HepG2 (cell line): ENCODE results near the gene RNF38. TPM values are rescaled to one million over a fixed set of nuclear protein-coding genes. Genes with fewer than 3 reads are reported as not detected.

Source experiments
- ELF3 ChIP-seq: IDR thresholded peaks from 2 replicates; pipeline ENCODE4 v1.6.1; 2016; ENCODE audit warnings: missing genetic modification reagents, missing compliant biosample characterization
- FOXA1 ChIP-seq, 2 experiments: fragments of 450-650 bp in 1 of 2; sonication (generic) in 1 of 2; formaldehyde crosslinking in 1 of 2; IDR thresholded peaks; 2 replicates each; pipeline versions ENCODE4 v1.4.0 to v1.6.1; 2016 to 2020; ENCODE audit warnings: missing genetic modification reagents in 1 of 2
- FOXO1 ChIP-seq: sonication (generic); formaldehyde crosslinking; IDR thresholded peaks from 2 replicates; pipeline ENCODE4 v1.4.0; 2020; ENCODE audit warnings: missing genetic modification reagents
- GATAD1 ChIP-seq: IDR thresholded peaks from 2 replicates; pipeline ENCODE4 v1.6.1; 2016; ENCODE audit warnings: missing genetic modification reagents, missing compliant biosample characterization
- MTF2 ChIP-seq: sonication (generic); formaldehyde crosslinking; IDR thresholded peaks from 2 replicates; pipeline ENCODE4 v1.5.0; 2020; ENCODE audit warnings: missing genetic modification reagents, borderline replicate concordance
- NCOA1 ChIP-seq: sonication (generic); formaldehyde crosslinking; IDR thresholded peaks from 2 replicates; pipeline ENCODE4 v1.9.0; 2021; ENCODE audit warnings: missing genetic modification reagents
- SAFB2 ChIP-seq: sonication (generic); formaldehyde crosslinking; IDR thresholded peaks from 2 replicates; pipeline ENCODE4 v1.5.1; 2020; ENCODE audit warnings: missing genetic modification reagents, low read depth, mild to moderate bottlenecking, borderline replicate concordance
- TEAD3 ChIP-seq: optimal IDR thresholded peaks from 2 replicates; pipeline ENCODE3; 2016; ENCODE audit warnings: borderline replicate concordance
- ZNF143 ChIP-seq: sonication (generic); formaldehyde crosslinking; IDR thresholded peaks from 2 replicates; pipeline ENCODE4 v1.4.0; 2020; ENCODE audit warnings: missing genetic modification reagents
- ZNF672 ChIP-seq: sonication (generic); formaldehyde crosslinking; IDR thresholded peaks from 2 replicates; pipeline ENCODE4 v1.8.1; 2022; ENCODE audit warnings: missing genetic modification reagents
- ZNF709 ChIP-seq: sonication (generic); formaldehyde crosslinking; IDR thresholded peaks from 2 replicates; pipeline ENCODE4 v1.5.0; 2020; ENCODE audit warnings: mild to moderate bottlenecking, missing genetic modification reagents
- ZNF766 ChIP-seq: sonication (generic); formaldehyde crosslinking; IDR thresholded peaks from 2 replicates; pipeline ENCODE4 v1.5.0; 2020; ENCODE audit warnings: missing genetic modification reagents, borderline replicate concordance
- ZNF83 ChIP-seq: sonication (generic); formaldehyde crosslinking; IDR thresholded peaks from 2 replicates; pipeline ENCODE4 v1.4.0; 2020; ENCODE audit warnings: missing genetic modification reagents, mild to moderate bottlenecking, borderline replicate concordance
- ZSCAN9 ChIP-seq: IDR thresholded peaks from 2 replicates; pipeline ENCODE4 v1.6.1; 2016; ENCODE audit warnings: borderline replicate concordance
- polyA plus RNA-seq, 8 experiments: library from polyadenylated mRNA; depleted of rRNA in 3 of 8; stranded (reverse) in 7 of 8; unstranded in 1 of 8; fragments of >200 nt; fragmentation: Illumina TruSeq in 4 of 8; extraction: Trizol in 4 of 8; gene quantifications; 2 replicates each; pipeline versions ENCODE4 v1.2.1 to v1.2.3, GENCODE V29; 2011 to 2016; ENCODE audit warnings: low read depth in 4 of 8, missing spikeins in 1 of 8, mixed read lengths in 1 of 8; ENCODE audit not compliant: insufficient read depth in 1 of 8
- total RNA-seq, 5 experiments: library from RNA; depleted of rRNA; stranded (reverse); fragments of >200 nt; fragmentation: Illumina TruSeq; extraction: Trizol; gene quantifications; 2 replicates each; pipeline ENCODE4 v1.2.3, GENCODE V29; 2016; ENCODE audit warnings: low read depth in 1 of 5
- TF ChIP-seq, protein P1 (sequence below): sonication (generic); formaldehyde crosslinking; IDR thresholded peaks from 2 replicates; pipeline ENCODE4 v1.4.0; 2020; ENCODE audit warnings: missing genetic modification reagents
- TF ChIP-seq, protein P2 (sequence below): sonication (generic); formaldehyde crosslinking; conservative IDR thresholded peaks from 2 replicates; pipeline ENCODE4 v1.4.0; 2020; ENCODE audit warnings: missing genetic modification reagents
- TF ChIP-seq, protein P3 (sequence below): sonication (generic); formaldehyde crosslinking; IDR thresholded peaks from 2 replicates; pipeline ENCODE4 v1.9.0; 2021; ENCODE audit warnings: missing genetic modification reagents, mild to moderate bottlenecking, borderline replicate concordance
- TF ChIP-seq, protein P4 (sequence below): sonication (generic); formaldehyde crosslinking; IDR thresholded peaks from 2 replicates; pipeline ENCODE4 v1.4.0; 2020; ENCODE audit warnings: missing genetic modification reagents
- TF ChIP-seq, protein P5 (sequence below): sonication (generic); formaldehyde crosslinking; IDR thresholded peaks from 2 replicates; pipeline ENCODE4 v1.5.1; 2020; ENCODE audit warnings: mild to moderate bottlenecking, missing genetic modification reagents, moderate library complexity
- TF ChIP-seq, protein P6 (sequence below): sonication (generic); formaldehyde crosslinking; IDR thresholded peaks from 2 replicates; pipeline ENCODE4 v1.4.0; 2020; ENCODE audit warnings: mild to moderate bottlenecking, missing genetic modification reagents

RNF38 gene
- total and polyA plus RNA-seq, 2 of the 13 experiments (the other 11 are each of a cell fraction or from before 2014, with no cell fraction given) = 9.1 to 32.1 TPM

DNA sequence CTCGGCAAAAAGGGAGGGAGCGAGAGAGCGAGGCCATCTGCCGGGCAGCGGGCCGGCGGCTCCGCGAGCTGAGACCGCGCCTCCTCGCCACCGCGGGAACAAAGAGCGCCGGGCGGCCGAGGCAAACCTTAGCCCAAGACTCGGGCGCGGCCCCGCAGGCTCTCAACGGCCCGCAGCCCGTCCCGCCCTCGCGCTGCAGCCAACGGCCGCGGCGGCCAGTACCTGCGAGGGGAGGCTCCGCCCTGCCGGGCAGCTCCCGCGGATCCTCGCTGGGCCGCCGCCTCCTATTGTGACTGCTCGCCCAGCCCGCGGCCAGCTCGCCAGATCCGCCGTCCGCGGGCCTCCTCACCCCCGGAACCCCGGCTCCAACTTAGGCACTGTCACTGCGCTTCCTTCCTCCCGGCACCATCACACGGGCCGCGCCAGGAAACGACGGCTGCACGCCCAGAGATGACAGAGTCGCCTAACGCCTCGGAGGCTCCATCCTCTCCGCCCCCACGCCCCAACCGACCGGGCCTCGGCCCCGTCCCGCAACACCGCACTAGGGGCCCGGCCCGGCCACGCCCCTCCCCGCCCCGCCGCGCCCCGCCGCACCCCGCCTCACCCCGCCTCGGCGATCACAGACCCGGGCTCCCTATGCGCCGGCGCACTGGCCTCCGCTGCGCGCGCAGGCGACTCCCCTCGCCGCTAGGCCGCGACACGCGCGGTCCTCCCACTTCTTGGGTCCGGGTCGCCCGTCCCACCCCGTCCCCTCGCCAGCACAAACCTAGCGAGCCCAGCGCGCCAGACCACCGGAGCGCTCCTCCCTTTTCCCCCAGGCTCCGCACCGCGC, 479 bp upstream of the RNF38 start (continued):
- TF ChIP-seq, protein P1, sequence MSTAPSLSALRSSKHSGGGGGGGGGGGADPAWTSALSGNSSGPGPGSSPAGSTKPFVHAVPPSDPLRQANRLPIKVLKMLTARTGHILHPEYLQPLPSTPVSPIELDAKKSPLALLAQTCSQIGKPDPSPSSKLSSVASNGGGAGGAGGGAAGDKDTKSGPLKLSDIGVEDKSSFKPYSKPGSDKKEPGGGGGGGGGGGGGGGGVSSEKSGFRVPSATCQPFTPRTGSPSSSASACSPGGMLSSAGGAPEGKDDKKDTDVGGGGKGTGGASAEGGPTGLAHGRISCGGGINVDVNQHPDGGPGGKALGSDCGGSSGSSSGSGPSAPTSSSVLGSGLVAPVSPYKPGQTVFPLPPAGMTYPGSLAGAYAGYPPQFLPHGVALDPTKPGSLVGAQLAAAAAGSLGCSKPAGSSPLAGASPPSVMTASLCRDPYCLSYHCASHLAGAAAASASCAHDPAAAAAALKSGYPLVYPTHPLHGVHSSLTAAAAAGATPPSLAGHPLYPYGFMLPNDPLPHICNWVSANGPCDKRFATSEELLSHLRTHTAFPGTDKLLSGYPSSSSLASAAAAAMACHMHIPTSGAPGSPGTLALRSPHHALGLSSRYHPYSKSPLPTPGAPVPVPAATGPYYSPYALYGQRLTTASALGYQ (CRISPR knock-in tag) = peak; percentile 54; the same call in 1 of the 2 replicates
- TF ChIP-seq, protein P2, sequence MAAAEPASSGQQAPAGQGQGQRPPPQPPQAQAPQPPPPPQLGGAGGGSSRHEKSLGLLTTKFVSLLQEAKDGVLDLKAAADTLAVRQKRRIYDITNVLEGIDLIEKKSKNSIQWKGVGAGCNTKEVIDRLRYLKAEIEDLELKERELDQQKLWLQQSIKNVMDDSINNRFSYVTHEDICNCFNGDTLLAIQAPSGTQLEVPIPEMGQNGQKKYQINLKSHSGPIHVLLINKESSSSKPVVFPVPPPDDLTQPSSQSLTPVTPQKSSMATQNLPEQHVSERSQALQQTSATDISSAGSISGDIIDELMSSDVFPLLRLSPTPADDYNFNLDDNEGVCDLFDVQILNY (CRISPR knock-in tag) = peak; percentile 23; the same call in 1 of the 2 replicates
- TF ChIP-seq GATAD1 (peak; percentile 81), FOXO1 (peak; percentile 16; the same call in 1 of the 2 replicates), ZNF766 (peak; percentile 70; the same call in 1 of the 2 replicates), ZNF672 (no peak), TEAD3 (CRISPR knock-in tag) (peak; percentile 83), SAFB2 (CRISPR knock-in tag) (0 out of 2 replicates have a peak, but pooled peaks have one; percentile 16), FOXA1 (IDR thresholded peaks at IDR 0.05) (no peak), FOXA1 (CRISPR knock-in tag; IDR thresholded peaks at IDR 0.05) (no peak), ZNF83 (CRISPR knock-in tag) (0 out of 2 replicates have a peak, but pooled peaks have one; percentile 31), NCOA1 (CRISPR knock-in tag) (no peak), ELF3 (CRISPR knock-in tag) (peak; percentile 8; the same call in 1 of the 2 replicates), ZNF143 (CRISPR knock-in tag) (peak; percentile 16; the same call in 1 of the 2 replicates), ZNF709 (CRISPR knock-in tag) (peak; percentile 54; the same call in 1 of the 2 replicates), ZSCAN9 (CRISPR knock-in tag) (no peak; the same call in 1 of the 2 replicates), MTF2 (CRISPR knock-in tag) (0 out of 2 replicates have a peak, but pooled peaks have one; percentile 11)
- TF ChIP-seq, protein P3, sequence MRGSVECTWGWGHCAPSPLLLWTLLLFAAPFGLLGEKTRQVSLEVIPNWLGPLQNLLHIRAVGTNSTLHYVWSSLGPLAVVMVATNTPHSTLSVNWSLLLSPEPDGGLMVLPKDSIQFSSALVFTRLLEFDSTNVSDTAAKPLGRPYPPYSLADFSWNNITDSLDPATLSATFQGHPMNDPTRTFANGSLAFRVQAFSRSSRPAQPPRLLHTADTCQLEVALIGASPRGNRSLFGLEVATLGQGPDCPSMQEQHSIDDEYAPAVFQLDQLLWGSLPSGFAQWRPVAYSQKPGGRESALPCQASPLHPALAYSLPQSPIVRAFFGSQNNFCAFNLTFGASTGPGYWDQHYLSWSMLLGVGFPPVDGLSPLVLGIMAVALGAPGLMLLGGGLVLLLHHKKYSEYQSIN (CRISPR knock-in tag) = peak; percentile 63; the same call in 1 of the 2 replicates
- TF ChIP-seq, protein P4, sequence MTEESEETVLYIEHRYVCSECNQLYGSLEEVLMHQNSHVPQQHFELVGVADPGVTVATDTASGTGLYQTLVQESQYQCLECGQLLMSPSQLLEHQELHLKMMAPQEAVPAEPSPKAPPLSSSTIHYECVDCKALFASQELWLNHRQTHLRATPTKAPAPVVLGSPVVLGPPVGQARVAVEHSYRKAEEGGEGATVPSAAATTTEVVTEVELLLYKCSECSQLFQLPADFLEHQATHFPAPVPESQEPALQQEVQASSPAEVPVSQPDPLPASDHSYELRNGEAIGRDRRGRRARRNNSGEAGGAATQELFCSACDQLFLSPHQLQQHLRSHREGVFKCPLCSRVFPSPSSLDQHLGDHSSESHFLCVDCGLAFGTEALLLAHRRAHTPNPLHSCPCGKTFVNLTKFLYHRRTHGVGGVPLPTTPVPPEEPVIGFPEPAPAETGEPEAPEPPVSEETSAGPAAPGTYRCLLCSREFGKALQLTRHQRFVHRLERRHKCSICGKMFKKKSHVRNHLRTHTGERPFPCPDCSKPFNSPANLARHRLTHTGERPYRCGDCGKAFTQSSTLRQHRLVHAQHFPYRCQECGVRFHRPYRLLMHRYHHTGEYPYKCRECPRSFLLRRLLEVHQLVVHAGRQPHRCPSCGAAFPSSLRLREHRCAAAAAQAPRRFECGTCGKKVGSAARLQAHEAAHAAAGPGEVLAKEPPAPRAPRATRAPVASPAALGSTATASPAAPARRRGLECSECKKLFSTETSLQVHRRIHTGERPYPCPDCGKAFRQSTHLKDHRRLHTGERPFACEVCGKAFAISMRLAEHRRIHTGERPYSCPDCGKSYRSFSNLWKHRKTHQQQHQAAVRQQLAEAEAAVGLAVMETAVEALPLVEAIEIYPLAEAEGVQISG (CRISPR knock-in tag) = peak; percentile 73
- TF ChIP-seq, protein P5, sequence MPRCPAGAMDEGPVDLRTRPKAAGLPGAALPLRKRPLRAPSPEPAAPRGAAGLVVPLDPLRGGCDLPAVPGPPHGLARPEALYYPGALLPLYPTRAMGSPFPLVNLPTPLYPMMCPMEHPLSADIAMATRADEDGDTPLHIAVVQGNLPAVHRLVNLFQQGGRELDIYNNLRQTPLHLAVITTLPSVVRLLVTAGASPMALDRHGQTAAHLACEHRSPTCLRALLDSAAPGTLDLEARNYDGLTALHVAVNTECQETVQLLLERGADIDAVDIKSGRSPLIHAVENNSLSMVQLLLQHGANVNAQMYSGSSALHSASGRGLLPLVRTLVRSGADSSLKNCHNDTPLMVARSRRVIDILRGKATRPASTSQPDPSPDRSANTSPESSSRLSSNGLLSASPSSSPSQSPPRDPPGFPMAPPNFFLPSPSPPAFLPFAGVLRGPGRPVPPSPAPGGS (CRISPR knock-in tag) = peak; percentile 68
- TF ChIP-seq, protein P6, sequence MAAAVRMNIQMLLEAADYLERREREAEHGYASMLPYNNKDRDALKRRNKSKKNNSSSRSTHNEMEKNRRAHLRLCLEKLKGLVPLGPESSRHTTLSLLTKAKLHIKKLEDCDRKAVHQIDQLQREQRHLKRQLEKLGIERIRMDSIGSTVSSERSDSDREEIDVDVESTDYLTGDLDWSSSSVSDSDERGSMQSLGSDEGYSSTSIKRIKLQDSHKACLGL (CRISPR knock-in tag) = peak; percentile 56
